GM21515 (cell line): ENCODE measurements around the gene CCNF.

Source experiments
- ATAC-seq: cut with Tn5 transposase; IDR thresholded peaks from one replicate; pipeline ENCODE4 v1.9.1; 2021; ENCODE audit not compliant: unreplicated experiment

Gene CCNF

DNA sequence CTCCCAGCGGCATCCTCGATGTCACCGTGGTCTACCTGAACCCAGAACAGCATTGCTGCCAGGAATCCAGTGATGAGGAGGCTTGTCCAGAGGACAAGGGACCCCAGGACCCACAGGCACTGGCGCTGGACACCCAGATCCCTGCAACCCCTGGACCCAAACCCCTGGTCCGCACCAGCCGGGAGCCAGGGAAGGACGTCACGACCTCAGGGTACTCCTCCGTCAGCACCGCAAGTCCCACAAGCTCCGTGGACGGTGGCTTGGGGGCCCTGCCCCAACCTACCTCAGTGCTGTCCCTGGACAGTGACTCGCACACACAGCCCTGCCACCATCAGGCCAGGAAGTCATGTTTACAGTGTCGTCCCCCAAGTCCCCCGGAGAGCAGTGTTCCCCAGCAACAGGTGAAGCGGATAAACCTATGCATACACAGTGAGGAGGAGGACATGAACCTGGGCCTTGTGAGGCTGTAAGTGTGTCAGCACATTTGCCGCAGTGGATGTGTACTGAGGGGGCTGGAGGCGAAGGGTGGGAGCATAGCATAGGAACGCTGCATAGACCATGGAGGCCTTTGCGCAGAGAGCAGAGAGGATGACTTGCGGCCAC, 27.4 kb downstream of the CCNF start:
- ATAC-seq = no peak

DNA sequence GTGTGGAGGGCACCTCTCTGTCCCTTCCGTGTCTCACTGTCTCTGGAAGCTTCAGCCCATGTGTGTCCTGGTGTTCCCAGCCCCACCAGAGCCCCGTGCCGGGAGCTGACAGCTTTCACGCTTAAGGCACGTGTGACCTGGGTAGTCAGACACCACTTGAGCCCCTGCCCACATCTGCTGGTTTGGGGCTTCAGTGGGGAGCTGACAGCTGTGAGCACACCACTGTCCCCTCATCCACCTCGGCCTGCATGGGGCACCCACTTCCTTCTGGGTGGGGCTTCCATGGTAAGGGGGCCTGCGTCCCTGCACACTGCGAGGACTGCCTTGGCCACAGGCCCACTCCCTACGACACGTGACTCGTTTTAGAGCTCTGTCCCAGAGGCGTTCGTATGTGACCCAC, 28.0 kb downstream of the CCNF start:
- no peak for ATAC-seq

GRCh38 chr16:2457946-2458345, 28.7 kb downstream of the CCNF start:
- ATAC-seq = no peak

DNA sequence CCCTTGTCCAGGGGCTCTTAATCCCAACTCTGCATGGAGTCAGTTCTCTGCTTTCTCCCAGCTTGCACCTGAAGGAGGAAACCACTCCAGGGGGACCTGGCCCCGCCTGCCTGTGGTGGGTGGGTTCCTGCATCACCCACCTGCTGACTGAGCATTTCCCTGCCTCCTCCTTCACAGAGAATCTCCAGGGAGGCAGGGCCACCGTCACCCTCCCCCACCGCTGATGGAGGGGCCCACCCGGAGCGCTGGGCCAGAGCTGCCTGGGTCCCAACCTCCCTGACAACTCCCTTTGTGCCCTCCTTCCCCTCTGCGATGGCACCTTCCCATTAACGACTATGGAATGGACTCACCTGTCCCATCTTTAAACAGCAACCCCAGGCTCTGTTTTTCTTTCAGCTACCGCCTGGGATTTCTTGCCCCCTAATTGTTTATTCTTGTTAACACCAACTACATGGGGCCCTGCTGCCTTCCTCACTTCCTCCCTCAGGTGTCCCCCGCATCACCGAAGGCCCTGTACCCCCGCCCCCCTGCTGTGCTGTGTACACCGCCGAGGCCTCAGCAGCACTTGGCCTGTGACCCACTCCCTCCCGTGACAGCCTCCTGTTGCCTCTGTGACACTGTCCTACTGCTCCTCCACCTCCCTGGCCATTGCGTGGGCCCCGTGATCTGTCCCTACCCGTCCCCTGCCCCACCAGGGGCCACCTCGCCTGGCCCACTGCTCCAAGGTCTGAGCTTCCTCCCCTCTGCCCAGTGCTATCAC, 29.8 kb downstream of the CCNF start:
- ATAC-seq = no peak

- peak; percentile 64 for ATAC-seq
Measured at GRCh38 chr16:2459647-2460390, 30.6 kb downstream of the CCNF start, which contains the start of gene TEDC2. Gene TEDC2, plus strand, starts transcription at chr16:2460109. Its CDS starts 36 bp downstream, at chr16:2460145.

- peak; percentile 14 for ATAC-seq
Measured at GRCh38 chr16:2460391-2460713, 31.1 kb downstream of the CCNF start.

- no peak for ATAC-seq
Measured at GRCh38 chr16:2460916-2461315, 31.7 kb downstream of the CCNF start.

DNA sequence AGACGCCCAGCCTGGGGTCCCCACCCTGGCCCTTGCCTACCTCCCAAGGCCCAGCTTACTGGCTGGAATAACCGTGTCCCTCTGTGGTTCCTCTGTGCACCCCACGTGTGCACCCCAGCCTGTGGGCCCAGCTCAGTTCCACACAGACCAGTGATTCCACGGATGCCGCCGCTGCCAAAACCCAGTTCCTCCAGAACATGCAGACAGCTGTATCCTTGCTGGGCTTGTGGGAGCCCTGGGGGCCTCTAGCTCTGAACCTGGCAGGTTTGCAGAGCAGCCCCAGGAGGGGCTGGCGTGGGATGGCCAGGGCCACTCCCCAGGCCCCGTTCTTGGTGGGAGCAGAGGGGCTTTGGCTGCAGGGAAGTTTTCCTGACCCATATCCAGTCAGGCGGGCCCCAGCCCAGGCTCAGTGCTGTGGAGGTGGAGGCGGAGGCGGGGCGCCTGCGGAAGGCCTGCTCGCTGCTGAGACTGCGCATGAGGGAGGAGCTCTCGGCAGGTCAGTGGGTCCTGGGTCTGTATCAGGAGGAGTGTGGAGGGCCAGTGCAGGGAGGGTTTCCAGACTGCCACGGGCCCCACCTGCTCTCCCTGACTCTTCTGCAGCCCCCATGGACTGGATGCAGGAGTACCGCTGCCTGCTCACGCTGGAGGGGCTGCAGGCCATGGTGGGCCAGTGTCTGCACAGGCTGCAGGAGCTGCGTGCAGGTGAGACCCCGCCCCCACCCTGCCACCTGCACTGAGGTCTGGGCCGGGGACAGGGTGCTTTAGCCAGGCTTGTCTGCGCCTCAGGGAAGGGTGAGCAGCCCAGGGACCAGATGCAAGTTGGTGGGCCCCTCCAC, 33.0 kb downstream of the CCNF start:
- ATAC-seq = no peak

- ATAC-seq = no peak
Measured at GRCh38 chr16:2464333-2464732, 35.1 kb downstream of the CCNF start.

- no peak for ATAC-seq
Measured at GRCh38 chr16:2465653-2466415, 36.6 kb downstream of the CCNF start.

DNA sequence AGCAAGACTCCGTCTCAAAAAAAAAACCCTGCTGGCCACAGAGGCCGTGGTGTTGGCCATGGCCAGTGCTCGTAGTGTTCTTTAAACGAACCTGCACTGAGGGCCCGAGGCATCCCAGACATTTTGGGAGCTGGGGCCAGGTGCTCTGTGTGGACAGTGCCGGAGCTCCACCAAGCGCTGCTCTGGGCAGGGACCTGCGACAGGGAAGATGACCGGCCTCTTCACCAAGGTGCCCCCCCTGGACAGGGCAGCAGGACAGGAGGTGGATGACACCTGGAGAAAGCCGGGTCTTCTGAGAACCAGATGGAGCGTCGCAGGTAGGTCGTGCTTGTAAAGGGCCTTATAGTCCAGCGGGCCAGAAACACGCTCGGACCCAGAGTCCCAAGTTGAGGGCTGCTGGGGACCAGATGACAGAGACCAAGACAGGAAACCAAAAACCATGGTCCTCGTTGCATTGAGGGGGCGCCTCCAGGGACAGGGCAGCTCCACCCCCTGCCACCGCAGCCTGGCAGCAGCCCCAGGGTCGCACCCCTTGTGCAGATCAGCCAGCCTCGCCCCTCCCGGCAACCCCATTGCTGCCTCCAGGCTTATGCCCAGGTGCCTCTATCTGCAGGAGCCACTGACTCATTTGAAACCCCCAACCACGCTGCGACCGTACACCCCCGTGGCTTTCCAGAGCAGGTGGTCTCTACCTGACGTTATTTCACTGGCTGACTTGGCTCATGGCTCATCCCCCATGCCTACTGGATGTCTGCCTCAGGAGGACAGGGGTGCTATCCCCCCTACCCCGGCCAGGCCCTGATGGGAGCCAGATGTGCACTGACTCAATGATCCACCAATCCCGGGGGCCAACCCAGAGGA, 37.6 kb downstream of the CCNF start:
- ATAC-seq = no peak

GRCh38 chr16:2467528-2468232, 38.4 kb downstream of the CCNF start:
- ATAC-seq = no peak

GRCh38 chr16:2468233-2468724, 39.0 kb downstream of the CCNF start:
- ATAC-seq = no peak

- ATAC-seq = no peak
Measured at GRCh38 chr16:2468725-2469398, 39.6 kb downstream of the CCNF start.

DNA sequence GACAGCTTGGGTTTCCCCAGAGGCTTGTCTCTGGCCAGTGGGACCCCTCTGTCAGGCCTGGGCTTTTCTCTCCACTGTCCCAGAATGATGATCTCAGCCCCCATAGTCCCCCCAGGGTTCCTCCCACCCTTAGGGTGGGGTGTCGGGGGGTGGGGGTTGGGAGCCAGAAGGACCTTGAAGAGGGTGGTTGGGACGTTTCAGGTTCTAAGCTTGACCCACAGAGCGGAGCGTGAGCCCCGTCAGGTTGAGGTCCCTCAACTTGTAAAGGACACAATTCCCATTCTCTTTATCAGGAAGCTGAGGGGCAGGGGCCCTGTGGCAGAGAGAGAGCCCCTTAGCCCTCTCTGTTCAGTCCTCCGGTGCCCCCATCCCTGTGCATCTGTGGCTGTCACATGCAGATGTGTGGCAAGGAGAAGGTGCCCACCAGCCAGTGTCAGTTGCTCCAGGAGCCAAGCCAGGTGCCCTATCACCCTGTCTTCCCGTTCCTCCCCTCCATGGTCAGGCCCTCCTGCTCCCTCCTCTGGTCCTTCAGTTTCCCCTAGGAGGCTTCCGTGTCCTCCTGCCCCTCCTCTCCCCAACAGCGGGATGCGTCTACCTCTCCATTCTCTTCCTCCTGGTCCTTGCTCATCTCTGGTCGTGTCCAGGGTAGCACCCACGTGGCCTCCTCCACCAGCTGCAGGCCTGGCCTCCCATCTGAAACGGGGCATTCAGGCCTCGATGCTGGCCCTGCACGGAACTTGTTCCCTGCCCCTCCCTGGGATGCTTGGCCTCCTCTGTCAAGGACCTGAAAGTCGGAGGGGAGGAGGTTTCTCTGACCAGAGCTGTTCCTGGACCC, 40.4 kb downstream of the CCNF start:
- no peak for ATAC-seq

DNA sequence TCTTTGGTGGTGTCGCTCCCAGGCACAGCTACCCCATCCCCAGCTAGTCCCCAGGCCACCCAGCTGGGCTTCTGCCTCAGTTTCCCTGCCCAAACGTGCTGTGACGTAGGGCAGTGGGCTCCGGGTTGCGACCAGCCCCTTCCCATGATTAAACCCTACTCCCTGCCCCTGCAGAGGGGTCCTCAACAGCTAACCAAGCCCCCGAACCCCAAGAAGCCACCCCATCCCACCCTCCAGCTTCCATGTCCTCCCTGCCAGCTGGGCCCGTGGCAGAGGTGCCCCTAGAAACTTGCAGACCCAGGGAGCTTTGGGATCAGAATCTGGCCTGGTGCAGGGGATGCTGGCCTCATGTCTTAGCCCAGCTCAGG, 41.0 kb downstream of the CCNF start:
- ATAC-seq = no peak

DNA sequence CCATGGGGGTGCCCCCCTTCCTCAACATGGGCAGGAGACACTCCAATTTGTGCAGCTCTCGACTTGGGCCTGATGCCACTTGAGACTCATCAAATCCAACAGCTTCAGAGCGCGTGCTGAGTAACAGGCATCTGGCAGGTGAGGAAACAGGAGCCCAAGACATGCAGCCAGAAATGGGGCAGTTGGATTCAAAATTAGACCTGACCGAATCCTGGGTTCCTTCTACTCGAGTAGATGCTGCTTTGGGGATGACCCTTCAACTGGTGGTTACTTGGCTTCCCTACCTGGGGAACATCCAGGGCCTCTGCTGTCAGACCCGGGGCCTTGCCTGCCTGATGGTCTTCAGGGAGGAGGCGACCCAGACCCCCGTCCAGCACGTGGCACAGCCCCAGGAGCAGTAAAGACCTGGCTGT, 41.4 kb downstream of the CCNF start:
- no peak for ATAC-seq
